Smooth muscle cell (in vitro differentiated cells): Measurements from ENCODE around the gene GNAS-AS1. TPM values are rescaled to one million over a fixed set of nuclear protein-coding genes. Genes with fewer than 3 reads are reported as not detected.
"Not testable (repeated sequence)": the region's sequence is repeated elsewhere in the genome, so short reads cannot be mapped to it uniquely, and the experiment has no call there.

ENCODE experiments used
- DNase-seq: peaks from one replicate; lab custom pipeline; 2025; ENCODE audit not compliant: unreplicated experiment; lab: John Stamatoyannopoulos, UW
- H2AFZ ChIP-seq: fragments of 200-600 bp; sonication (generic); 2 replicates; pipeline ENCODE4 v1.6.0; 2016; ENCODE audit warnings: antibody characterized with exemption, low read depth, mild to moderate bottlenecking
- H3F3A ChIP-seq: fragments of 200-600 bp; sonication (generic); 2 replicates; pipeline ENCODE4 v1.6.0; 2017; ENCODE audit warnings: antibody characterized with exemption, low read depth
- H3K27ac ChIP-seq: fragments of 200-600 bp; sonication (generic); 2 replicates; pipeline ENCODE4 v1.5.1; 2016; ENCODE audit warnings: low read depth, mild to moderate bottlenecking
- H3K27me3 ChIP-seq: fragments of 200-600 bp; sonication (generic); 2 replicates; pipeline ENCODE4 v1.6.1; 2016; ENCODE audit warnings: low read depth, mild to moderate bottlenecking
- H3K36me3 ChIP-seq: fragments of 200-600 bp; sonication (generic); 2 replicates; pipeline ENCODE4 v1.5.1; 2016; ENCODE audit warnings: low read depth
- H3K4me1 ChIP-seq: fragments of 200-600 bp; sonication (generic); 2 replicates; pipeline ENCODE4 v1.5.1; 2016; ENCODE audit warnings: low read depth
- H3K4me2 ChIP-seq: fragments of 200-600 bp; sonication (generic); 2 replicates; pipeline ENCODE4 v1.6.0; 2016; ENCODE audit warnings: mild to moderate bottlenecking
- H3K4me3 ChIP-seq: fragments of 200-600 bp; sonication (generic); 2 replicates; pipeline ENCODE4 v1.5.1; 2016; ENCODE audit warnings: mild to moderate bottlenecking
- H3K79me2 ChIP-seq: fragments of 200-600 bp; sonication (generic); 2 replicates; pipeline ENCODE4 v1.6.0; 2016; ENCODE audit warnings: low read depth, mild to moderate bottlenecking
- H3K9ac ChIP-seq: fragments of 200-600 bp; sonication (generic); 2 replicates; pipeline ENCODE4 v1.6.0; 2016; ENCODE audit warnings: low read depth
- H3K9me3 ChIP-seq: fragments of 200-600 bp; sonication (generic); replicated peaks from 2 replicates; pipeline ENCODE4 v1.5.1; 2016; ENCODE audit warnings: low read depth
- H4K20me1 ChIP-seq: fragments of 200-600 bp; sonication (generic); 2 replicates; pipeline ENCODE4 v1.6.0; 2016; ENCODE audit warnings: low read depth
- WGBS: methylation state at CpG from one replicate; pipeline ENCODE4 v1.1.7; 2016; ENCODE audit warnings: low lambda C conversion rate; 5-methylcytosine and 5-hydroxymethylcytosine counted together
- polyA plus RNA-seq: library from polyadenylated mRNA; unstranded; fragments of >200 nt; fragmentation: Nextera tagmentation; extraction: Ambion mirVana; gene quantifications from 2 replicates; pipeline ENCODE4 v1.2.1, GENCODE V29; 2016
- total RNA-seq: library from RNA; depleted of rRNA; stranded (reverse); fragments of >200 nt; gene quantifications from 2 replicates; pipeline ENCODE4 v1.2.3, GENCODE V29; 2014
- TF ChIP-seq, protein P1 (sequence below): fragments of 200-600 bp; sonication (generic); IDR thresholded peaks from 2 replicates; pipeline ENCODE4 v1.5.1; 2017; ENCODE audit warnings: borderline replicate concordance, mild to moderate bottlenecking, antibody characterized with exemption; ENCODE audit not compliant: insufficient read depth, poor library complexity, severe bottlenecking

The GNAS-AS1 gene
- total and polyA plus RNA-seq, 2 experiments from 2014 or later = 0.40 TPM; not detected in 1

DNA sequence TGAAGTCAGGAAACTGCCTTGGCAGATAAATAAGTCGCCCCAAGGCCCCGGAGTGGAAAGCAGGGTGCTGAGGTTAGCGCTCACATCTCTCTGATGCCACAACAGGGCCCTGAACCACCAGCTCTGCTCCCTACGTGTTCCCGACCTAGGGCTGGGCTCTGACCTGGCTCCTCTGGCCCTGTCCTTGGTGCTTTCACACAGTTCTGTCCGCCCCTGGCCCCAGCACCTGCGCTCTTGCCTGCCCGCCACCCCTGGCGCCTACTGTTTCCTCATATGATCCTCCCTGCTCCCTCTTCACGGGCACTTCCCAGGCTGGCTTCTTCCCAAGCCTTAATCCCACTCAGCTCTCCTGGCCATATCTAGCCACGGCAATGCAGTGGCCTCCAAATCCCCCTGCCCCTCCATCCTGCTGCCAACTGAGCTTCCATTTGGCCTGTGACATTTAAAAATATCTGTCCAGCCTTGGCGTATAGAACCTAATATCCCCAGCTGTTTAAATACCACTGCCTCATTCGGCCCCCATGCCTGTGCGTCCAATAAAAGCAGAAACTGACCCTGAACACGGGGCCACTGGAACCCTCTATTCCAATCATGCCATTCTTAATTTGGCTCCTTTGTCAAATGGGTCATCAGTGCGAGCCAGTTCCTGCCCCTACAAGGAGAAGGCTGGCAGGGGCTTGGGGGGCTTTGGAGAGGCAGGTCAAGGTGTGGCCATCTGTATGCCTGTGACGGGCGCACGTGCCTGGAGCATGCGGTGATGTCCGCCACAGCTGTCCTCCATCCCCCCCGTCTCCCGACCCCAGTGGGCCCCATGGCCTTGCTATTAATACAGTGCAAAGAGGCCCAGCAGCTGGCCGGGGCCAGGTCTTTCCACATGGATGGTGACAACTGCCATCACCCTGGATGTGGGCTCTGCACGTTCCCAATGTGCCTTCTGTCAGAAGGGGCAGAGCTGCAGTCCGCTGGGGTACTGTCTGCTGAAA lies 27.7 kb downstream of the GNAS-AS1 start:
- Histone ChIP-seq H3K4me3 (no peak overlapping the region), H3F3A (peaks cover 5% of the 10 kb centered on the region), H3K79me2 (no peaks in the 10 kb centered on the region), H3K9ac (no peak overlapping the region), H3K27me3 (no peaks in the 10 kb centered on the region), H3K36me3 (no peaks in the 10 kb centered on the region), H3K9me3 (no peaks in the 10 kb centered on the region), H3K4me1 (no peaks in the 10 kb centered on the region), H4K20me1 (peaks cover 51% of the 10 kb centered on the region), H3K27ac (no peak overlapping the region), H3K4me2 (no peak overlapping the region), H2AFZ (no peak overlapping the region)
- TF ChIP-seq, protein P1, sequence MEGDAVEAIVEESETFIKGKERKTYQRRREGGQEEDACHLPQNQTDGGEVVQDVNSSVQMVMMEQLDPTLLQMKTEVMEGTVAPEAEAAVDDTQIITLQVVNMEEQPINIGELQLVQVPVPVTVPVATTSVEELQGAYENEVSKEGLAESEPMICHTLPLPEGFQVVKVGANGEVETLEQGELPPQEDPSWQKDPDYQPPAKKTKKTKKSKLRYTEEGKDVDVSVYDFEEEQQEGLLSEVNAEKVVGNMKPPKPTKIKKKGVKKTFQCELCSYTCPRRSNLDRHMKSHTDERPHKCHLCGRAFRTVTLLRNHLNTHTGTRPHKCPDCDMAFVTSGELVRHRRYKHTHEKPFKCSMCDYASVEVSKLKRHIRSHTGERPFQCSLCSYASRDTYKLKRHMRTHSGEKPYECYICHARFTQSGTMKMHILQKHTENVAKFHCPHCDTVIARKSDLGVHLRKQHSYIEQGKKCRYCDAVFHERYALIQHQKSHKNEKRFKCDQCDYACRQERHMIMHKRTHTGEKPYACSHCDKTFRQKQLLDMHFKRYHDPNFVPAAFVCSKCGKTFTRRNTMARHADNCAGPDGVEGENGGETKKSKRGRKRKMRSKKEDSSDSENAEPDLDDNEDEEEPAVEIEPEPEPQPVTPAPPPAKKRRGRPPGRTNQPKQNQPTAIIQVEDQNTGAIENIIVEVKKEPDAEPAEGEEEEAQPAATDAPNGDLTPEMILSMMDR = no peak
- 93% methylated on average over 26 of the region's 26 CpGs for whole genome bisulfite sequencing
- DNase-seq = no peak

DNA sequence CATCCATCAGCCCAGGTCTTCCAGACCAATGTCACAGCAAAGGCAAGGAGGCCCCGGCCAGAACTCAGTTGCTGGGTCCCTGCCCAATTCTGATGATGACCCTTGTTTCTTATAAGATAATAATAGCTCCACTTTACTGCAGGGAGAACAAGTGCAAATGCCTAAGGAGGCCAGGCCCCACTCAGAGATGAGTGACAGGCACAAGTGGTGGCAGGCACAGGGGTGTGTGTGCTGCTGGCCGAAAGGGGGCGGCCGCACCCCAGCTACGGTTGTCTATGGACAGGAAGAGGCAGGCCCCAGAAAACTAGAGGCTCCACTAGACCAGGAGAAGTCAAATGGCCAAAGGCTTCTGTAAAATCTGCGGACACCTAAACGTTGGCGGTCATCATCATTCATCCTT lies 28.6 kb downstream of the GNAS-AS1 start:
- H3K27me3 ChIP-seq = no peaks in the 10 kb centered on the region
- H3F3A ChIP-seq = peaks cover 5% of the 10 kb centered on the region
- no peak overlapping the region for H2AFZ ChIP-seq
- WGBS = 88% methylated on average over 8 of the region's 8 CpGs
- no peak overlapping the region for H3K27ac ChIP-seq
- peaks cover 55% of the 10 kb centered on the region for H4K20me1 ChIP-seq
- H3K4me2 ChIP-seq = no peak overlapping the region
- H3K4me3 ChIP-seq = no peak overlapping the region
- no peaks in the 10 kb centered on the region for H3K36me3 ChIP-seq
- H3K9ac ChIP-seq = no peak overlapping the region
- TF ChIP-seq, protein P1 = no peak
- no peaks in the 10 kb centered on the region for H3K79me2 ChIP-seq
- no peaks in the 10 kb centered on the region for H3K4me1 ChIP-seq
- no peak for DNase-seq
- H3K9me3 ChIP-seq = no peaks in the 10 kb centered on the region

DNA sequence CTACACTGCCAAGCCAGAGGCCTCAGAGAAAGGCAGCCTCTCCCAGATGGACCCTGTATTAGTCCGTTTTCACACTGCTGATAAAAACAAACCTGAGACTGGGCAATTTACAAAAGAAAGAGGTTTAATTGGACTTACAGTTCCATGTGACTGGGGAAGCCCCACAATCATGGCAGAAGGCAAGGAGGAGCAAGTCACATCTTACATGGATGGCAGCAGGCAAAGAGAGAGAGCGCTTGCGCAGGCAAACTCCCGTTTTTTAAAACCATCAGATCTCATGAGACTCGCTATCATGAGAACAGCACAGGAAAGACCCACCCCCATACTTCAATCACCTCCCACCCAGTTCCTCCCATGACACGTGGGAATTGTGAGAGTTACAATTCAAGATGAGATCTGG lies 30.2 kb downstream of the GNAS-AS1 start:
- not testable (repeated sequence) for H3K4me3 ChIP-seq, H2AFZ ChIP-seq, H3K27ac ChIP-seq, H3K9me3 ChIP-seq, H3K27me3 ChIP-seq, H3K36me3 ChIP-seq, H3F3A ChIP-seq, H3K4me2 ChIP-seq, DNase-seq, H3K9ac ChIP-seq, H3K4me1 ChIP-seq, H3K79me2 ChIP-seq
- peaks cover 58% of the 10 kb centered on the region for H4K20me1 ChIP-seq
- WGBS = 96% methylated on average over 6 of the region's 6 CpGs

DNA sequence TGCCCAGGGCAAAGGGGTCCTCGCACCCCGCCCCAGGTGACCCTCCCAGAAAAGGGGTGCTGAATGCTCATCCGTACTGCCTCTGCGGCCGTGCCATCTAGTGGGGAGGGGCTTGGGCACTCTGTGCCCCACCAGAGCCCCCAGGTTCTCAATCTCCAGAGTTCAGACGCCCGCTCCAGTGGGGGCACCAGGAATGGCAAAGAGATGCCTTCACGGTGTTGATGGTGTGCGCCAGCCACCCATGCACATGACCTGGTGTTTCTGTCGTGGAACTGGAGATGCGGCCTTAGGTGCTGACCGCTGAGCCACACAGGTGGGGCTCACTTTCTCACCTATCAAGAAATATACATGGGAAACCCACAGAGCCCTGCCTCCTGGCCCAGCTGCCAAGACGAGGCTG lies 30.8 kb downstream of the GNAS-AS1 start:
- no peak for DNase-seq
- H3K4me3 ChIP-seq = no peak overlapping the region
- H3K27me3 ChIP-seq = no peaks in the 10 kb centered on the region
- no peak overlapping the region for H3K4me2 ChIP-seq
- H3K9me3 ChIP-seq = no peaks in the 10 kb centered on the region
- WGBS = 97% methylated on average over 13 of the region's 13 CpGs
- H3F3A ChIP-seq = peaks cover 5% of the 10 kb centered on the region
- peaks cover 63% of the 10 kb centered on the region for H4K20me1 ChIP-seq
- no peaks in the 10 kb centered on the region for H3K4me1 ChIP-seq
- H3K27ac ChIP-seq = no peak overlapping the region
- no peak overlapping the region for H2AFZ ChIP-seq
- TF ChIP-seq, protein P1 = no peak
- no peaks in the 10 kb centered on the region for H3K79me2 ChIP-seq
- H3K36me3 ChIP-seq = no peaks in the 10 kb centered on the region
- H3K9ac ChIP-seq = no peak overlapping the region
